HCT116 (cell line): ENCODE measurements around the gene HNF4A. TPM values are rescaled to one million over a fixed set of nuclear protein-coding genes. Genes with fewer than 3 reads are reported as not detected.

Source experiments
- ATAC-seq: fragments of 200-7000 bp; cut with Tn5 transposase; 2 replicates; pipeline ENCODE4 v1.9.1; 2020; ENCODE audit warnings: mild to moderate bottlenecking, moderate library complexity
- BruUV-seq: library from RNA; stranded (reverse); fragments of 400-500 nt; replicated peaks from 2 replicates; lab custom pipeline; 2021; lab: Mats Ljungman, UMichigan
- CTCF ChIA-PET: fragments of 300-600 bp; sonication (Branson Sonifier 250); formaldehyde crosslinking; loops from one replicate; lab custom pipeline; 2021; ENCODE audit warnings: antibody characterized with exemption; lab: Charles Lee
- POLR2A ChIA-PET: fragments of 300-600, 350-600 bp; sonication (Branson Sonifier 250); formaldehyde crosslinking; loops from one replicate; lab custom pipeline; 2021; ENCODE audit warnings: antibody characterized with exemption; lab: Charles Lee
- RAD21 ChIA-PET, 2 experiments: fragments of 300-600 bp; sonication (Branson Sonifier 250); formaldehyde crosslinking; loops; one replicate each; lab custom pipeline; 2023; ENCODE audit warnings: low total read pairs in 2 of 2; ENCODE audit not compliant: uncharacterized antibody in 2 of 2, unreplicated experiment in 2 of 2, low non-redundant PET in 1 of 2; lab: Charles Lee
- DNase-seq: peaks from one replicate; pipeline ENCODE4 v3.0.0-alpha.2; 2010; ENCODE audit warnings: low read depth, low spot score
- H2AFZ ChIP-seq: fragments of 200-600 bp; shearing (Covaris generic), sonication (generic); 2 replicates; pipeline ENCODE4 v1.6.1; 2017; ENCODE audit warnings: low read depth, mixed run types, mixed read lengths, antibody characterized with exemption, low read length; ENCODE audit not compliant: poor library complexity, severe bottlenecking
- H3K27ac ChIP-seq: 2 replicates; pipeline ENCODE4 v1.5.1; 2012; ENCODE audit warnings: low read depth, low read length
- H3K27me3 ChIP-seq: fragments of 200-600 bp; sonication (generic); 2 replicates; pipeline ENCODE4 v1.6.1; 2016; ENCODE audit warnings: mixed run types, low read length, mixed read lengths; ENCODE audit not compliant: insufficient read depth
- H3K36me3 ChIP-seq, 2 experiments: fragments of 200-500 bp in 1 of 2; fragments of 200-600 bp in 1 of 2; sonication (Bioruptor generic) in 1 of 2; sonication (generic) in 1 of 2; 2 replicates each; pipeline versions ENCODE4 v1.5.1 to v1.6.1; 2014 to 2016; ENCODE audit warnings: low read length in 2 of 2, inconsistent platforms in 1 of 2, mixed read lengths in 1 of 2, mixed run types in 1 of 2; ENCODE audit not compliant: insufficient read depth in 2 of 2, control insufficient read depth in 1 of 2
- H3K4me1 ChIP-seq, 2 experiments: fragments of 200-600 bp in 1 of 2; sonication (generic) in 1 of 2; 2 replicates each; pipeline versions ENCODE4 v1.5.1 to v1.6.1; 2012 to 2017; ENCODE audit warnings: low read length in 2 of 2, inconsistent platforms in 1 of 2, mild to moderate bottlenecking in 1 of 2, mixed read lengths in 1 of 2, mixed run types in 1 of 2, moderate library complexity in 1 of 2; ENCODE audit not compliant: insufficient read depth in 2 of 2, control insufficient read depth in 1 of 2
- H3K4me2 ChIP-seq: fragments of 200-600 bp; sonication (generic); 2 replicates; pipeline ENCODE4 v1.6.1; 2017; ENCODE audit warnings: mixed run types, low read length, mixed read lengths
- H3K4me3 ChIP-seq, 2 experiments: fragments of 200-600 bp in 1 of 2; sonication (generic) in 1 of 2; replicated peaks in 1 of 2; 2 replicates each; pipeline ENCODE4 v1.5.1; 2011 to 2016; ENCODE audit warnings: low read length in 2 of 2, control low read depth in 1 of 2, low read depth in 1 of 2, mild to moderate bottlenecking in 1 of 2, mixed read lengths in 1 of 2, mixed run types in 1 of 2
- H3K79me2 ChIP-seq: fragments of 200-600 bp; sonication (generic); 2 replicates; pipeline ENCODE4 v1.6.1; 2017; ENCODE audit warnings: mild to moderate bottlenecking, mixed run types, low read length, moderate library complexity, mixed read lengths; ENCODE audit not compliant: insufficient read depth
- H3K9ac ChIP-seq: fragments of 200-600 bp; sonication (generic); 2 replicates; pipeline ENCODE4 v1.6.1; 2016; ENCODE audit warnings: low read length, mixed read lengths
- H3K9me2 ChIP-seq: fragments of 200-600 bp; sonication (generic), shearing (Covaris generic); 2 replicates; pipeline ENCODE4 v1.6.1; 2017; ENCODE audit warnings: mixed run types, mild to moderate bottlenecking, moderate library complexity; ENCODE audit not compliant: insufficient read depth
- H3K9me3 ChIP-seq, 2 experiments: fragments of 200-500 bp in 1 of 2; fragments of 200-600 bp in 1 of 2; sonication (Bioruptor generic) in 1 of 2; sonication (generic) in 1 of 2; 2 replicates each; pipeline ENCODE4 v1.6.1; 2014 to 2017; ENCODE audit warnings: low read length in 2 of 2, mixed read lengths in 2 of 2, inconsistent platforms in 1 of 2, low read depth in 1 of 2, mild to moderate bottlenecking in 1 of 2, mixed run types in 1 of 2, moderate library complexity in 1 of 2; ENCODE audit not compliant: control insufficient read depth in 1 of 2, insufficient read depth in 1 of 2
- H4K20me1 ChIP-seq: fragments of 200-600 bp; sonication (generic), shearing (Covaris generic); 2 replicates; pipeline ENCODE4 v1.6.1; 2017; ENCODE audit warnings: mixed run types, mild to moderate bottlenecking, moderate library complexity; ENCODE audit not compliant: insufficient read depth
- ATF3 ChIP-seq: IDR thresholded peaks from 2 replicates; pipeline ENCODE4 v1.6.1; 2012
- CBX3 ChIP-seq: IDR thresholded peaks from 2 replicates; pipeline ENCODE4 v1.6.1; 2012; ENCODE audit warnings: low read depth
- CEBPB ChIP-seq: IDR thresholded peaks from 2 replicates; pipeline ENCODE4 v1.6.1; 2012; ENCODE audit warnings: low read depth
- CTCF ChIP-seq, 3 experiments: fragments of 200-600 bp in 1 of 3; sonication (generic) in 1 of 3; IDR thresholded peaks in 2 of 3; conservative IDR thresholded peaks in 1 of 3; 2 replicates each; pipeline ENCODE4 v1.5.1; 2012 to 2017; ENCODE audit warnings: low read depth in 2 of 3, low read length in 2 of 3, antibody characterized with exemption in 1 of 3, borderline replicate concordance in 1 of 3, control low read depth in 1 of 3, mild to moderate bottlenecking in 1 of 3, mixed read lengths in 1 of 3, mixed run types in 1 of 3, moderate library complexity in 1 of 3; ENCODE audit not compliant: insufficient read depth in 1 of 3
- JUND ChIP-seq: IDR thresholded peaks from 2 replicates; pipeline ENCODE4 v1.6.1; 2012
- SIN3A ChIP-seq: IDR thresholded peaks from 2 replicates; pipeline ENCODE4 v1.6.1; 2012; ENCODE audit warnings: low read depth
- SRF ChIP-seq: IDR thresholded peaks from 2 replicates; pipeline ENCODE4 v1.6.1; 2012; ENCODE audit warnings: low read depth
- TCF7L2 ChIP-seq: IDR thresholded peaks from 2 replicates; pipeline ENCODE4 v1.7.0; 2011; ENCODE audit warnings: borderline replicate concordance, inconsistent platforms; ENCODE audit not compliant: insufficient read depth, insufficient read length; ENCODE audit errors: extremely low read depth
- YY1 ChIP-seq: IDR thresholded peaks from 2 replicates; pipeline ENCODE4 v1.6.1; 2011; ENCODE audit warnings: low read length, low read depth, moderate library complexity, mild to moderate bottlenecking; ENCODE audit not compliant: insufficient replicate concordance; ENCODE audit errors: extremely low read depth
- intact Hi-C: fragments of 100-400 bp; cut with micrococcal nuclease; formaldehyde crosslinking; loops from 2 replicates; pipeline ENCODE4 v1.10.0; 2022
- total RNA-seq: library from RNA; stranded (reverse); gene quantifications from one replicate; pipeline ENCODE4 v1.2.1, GENCODE V29; 2021; ENCODE audit not compliant: unreplicated experiment

Gene HNF4A
- total RNA-seq, 1 experiment from 2014 or later, result 7.4 TPM

- no peak overlapping the region for H2AFZ ChIP-seq
- no peak overlapping the region for H3K27ac ChIP-seq
- H3K9me3 ChIP-seq, result no peaks in the 10 kb centered on the region
- DNase-seq (no peak), ATAC-seq (no peak)
- no peaks in the 10 kb centered on the region for H4K20me1 ChIP-seq
- ChIA-PET POLR2A (no interaction called here), RAD21 (no interaction called here), CTCF (interaction anchor here (1.5 kb wide), 1 partner anchor 17 kb away, joined by 4 read pairs; the partner anchor contains the start of gene FITM2)
- H3K4me3 ChIP-seq, result no peak overlapping the region
- no peak overlapping the region for H3K9ac ChIP-seq
- BruUV-seq, result no TSS peak
- no peaks in the 10 kb centered on the region for H3K27me3 ChIP-seq
- intact Hi-C loops, result no loop called here
- H3K4me2 ChIP-seq, result no peak overlapping the region
- no peak for TF ChIP-seq TCF7L2
- no peak for TF ChIP-seq CEBPB
- TF ChIP-seq YY1, result no peak
- TF ChIP-seq SRF, result no peak
- TF ChIP-seq JUND, result no peak
- TF ChIP-seq CBX3, result no peak
- TF ChIP-seq SIN3A, result no peak
- TF ChIP-seq CTCF (IDR thresholded peaks at IDR 0.05 in 2 of 3, conservative IDR thresholded peaks at IDR 0.05 in 1 of 3; ENCODE audit: borderline replicate concordance in 1 of 3, insufficient read depth in 1 of 3, low read depth in 2 of 3, low read length in 2 of 3), result no peak
- no peak for TF ChIP-seq ATF3
- no peaks in the 10 kb centered on the region for H3K9me2 ChIP-seq
- H3K36me3 ChIP-seq, result no peaks in the 10 kb centered on the region
- H3K79me2 ChIP-seq, result no peaks in the 10 kb centered on the region
- peaks cover 4 to 7% of the 10 kb centered on the region in 2 experiments; a peak in 2 of 4 replicates for H3K4me1 ChIP-seq
Observed at GRCh38 chr20:44328428-44328827, 27.1 kb upstream of the HNF4A start.
